Stimulated activated CD4-positive, alpha-beta T cell treated with anti-CD3 and anti-CD28 coated beads, Interleukin-2, amount 100 ng/mL, for 4 hours (primary cell): Measurements from ENCODE around the gene FBRSL1.

Experiments
- DNase-seq: peaks from one replicate; pipeline ENCODE4 v3.0.0-alpha.2; 2020; ENCODE audit warnings: low read depth

The FBRSL1 gene

DNA sequence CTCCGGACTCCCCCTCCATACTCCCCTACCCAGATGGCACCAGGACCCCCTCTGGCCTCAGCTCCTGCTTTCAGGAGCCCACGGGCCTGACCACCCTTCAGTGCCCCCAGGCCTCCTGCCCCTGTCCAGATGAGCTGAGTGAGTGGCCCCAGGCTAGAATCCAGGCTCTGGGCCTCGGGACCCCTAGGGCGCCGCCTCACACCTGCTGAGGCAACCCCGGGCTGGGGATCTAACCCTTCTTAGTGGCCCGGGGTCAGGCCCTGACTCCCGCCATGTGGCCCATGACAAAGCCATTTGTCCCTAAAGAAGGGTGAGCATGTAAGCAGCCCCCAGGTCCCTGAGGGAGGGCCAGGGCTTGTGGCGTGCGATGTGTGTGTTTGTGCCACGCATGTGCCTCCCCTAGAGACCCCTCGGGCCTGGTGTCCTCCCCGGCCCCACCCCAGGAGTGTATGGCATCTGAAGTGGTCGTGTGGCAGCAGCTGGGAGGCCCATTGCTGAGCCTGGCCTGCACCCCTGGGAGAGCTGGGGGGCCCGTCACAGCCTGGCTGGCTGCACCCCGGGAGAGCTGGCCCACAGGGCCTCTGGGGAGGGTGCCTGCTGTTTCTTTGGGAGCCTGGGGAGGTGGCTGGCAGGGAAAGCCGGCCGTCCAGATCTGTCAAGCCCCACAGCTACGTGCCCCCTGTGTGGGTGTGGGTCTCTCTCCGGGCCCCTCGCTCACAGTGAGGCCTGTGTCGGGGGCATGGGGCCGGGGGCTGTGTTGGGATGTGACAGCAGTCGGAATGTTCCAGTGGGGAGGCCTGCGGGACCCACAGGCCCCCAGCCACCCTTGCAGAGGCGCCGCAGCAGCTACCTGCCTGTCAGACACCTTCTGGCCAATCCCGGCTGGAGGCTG lies 7.8 kb downstream of the FBRSL1 start:
- no peak for DNase-seq

DNA sequence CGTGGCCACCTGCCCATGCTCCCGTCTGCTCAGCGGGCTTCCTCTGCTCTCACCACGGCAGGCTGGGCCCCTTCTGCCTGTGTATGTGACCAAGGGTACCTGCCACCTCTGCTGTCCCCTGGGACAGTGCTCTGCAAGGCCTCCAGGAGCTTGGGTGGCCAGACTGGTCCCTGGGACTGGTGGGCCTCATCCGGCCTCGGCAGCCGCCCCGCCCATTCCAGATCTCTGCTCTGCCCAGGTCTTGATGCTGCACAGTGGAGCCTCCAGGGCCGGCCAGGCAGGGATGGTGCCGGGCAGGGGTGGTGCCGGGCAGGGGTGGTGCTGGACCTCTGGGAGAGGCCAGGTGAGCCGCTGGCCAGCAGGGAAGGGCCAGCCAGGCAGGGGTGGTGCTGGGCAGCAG lies 9.0 kb downstream of the FBRSL1 start:
- no peak for DNase-seq

DNA sequence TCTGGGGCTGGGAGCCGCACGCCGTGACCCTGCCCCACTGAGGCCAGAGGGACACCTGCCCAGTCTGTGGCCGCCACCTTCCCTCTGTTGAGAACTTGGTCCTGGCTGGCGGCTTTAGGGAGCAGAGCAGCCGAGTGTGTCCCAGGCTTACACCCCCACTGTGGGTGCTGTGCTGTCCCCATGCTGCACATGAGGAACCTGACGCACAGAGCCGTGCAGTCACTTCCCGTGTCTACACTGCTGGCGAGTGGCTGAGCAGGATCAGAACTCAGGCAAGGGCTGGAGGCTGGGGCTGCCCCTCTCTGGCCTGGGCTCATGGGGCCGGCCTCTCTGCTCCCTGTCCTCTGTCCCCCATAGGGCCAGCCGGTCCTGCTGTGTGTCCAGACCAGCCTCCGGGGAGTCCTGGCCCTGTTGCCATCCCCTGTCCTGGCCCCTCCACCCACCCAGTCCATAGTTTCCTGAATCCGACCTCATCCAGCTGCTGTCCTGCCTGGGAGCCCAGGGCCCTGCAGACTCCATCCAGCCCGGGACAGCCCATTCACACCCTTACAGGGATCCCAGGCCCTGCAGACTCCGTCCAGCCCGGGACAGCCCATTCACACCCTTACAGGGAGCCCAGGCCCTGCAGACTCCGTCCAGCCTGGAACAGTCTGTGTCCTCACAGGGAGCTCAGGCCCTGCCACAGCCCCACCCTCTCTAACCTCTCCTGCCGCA lies 10.3 kb downstream of the FBRSL1 start:
- DNase-seq: no peak

DNA sequence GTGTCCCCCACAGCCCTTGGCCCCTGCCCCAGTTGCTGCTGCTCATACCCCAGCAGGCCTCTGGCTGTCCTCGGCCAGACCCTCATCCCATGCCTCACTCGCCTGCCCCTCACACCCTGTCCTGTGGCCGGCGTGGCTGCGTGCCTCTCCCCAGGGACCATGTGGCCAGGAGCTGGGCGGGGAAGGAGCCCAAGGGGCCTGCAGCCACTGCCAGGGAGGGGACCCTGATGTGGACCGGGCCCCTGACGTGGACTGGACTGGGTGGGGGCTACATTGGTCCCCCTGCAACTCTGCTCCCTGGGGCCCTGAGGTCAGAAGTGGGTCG lies 10.9 kb downstream of the FBRSL1 start:
- no peak for DNase-seq

DNA sequence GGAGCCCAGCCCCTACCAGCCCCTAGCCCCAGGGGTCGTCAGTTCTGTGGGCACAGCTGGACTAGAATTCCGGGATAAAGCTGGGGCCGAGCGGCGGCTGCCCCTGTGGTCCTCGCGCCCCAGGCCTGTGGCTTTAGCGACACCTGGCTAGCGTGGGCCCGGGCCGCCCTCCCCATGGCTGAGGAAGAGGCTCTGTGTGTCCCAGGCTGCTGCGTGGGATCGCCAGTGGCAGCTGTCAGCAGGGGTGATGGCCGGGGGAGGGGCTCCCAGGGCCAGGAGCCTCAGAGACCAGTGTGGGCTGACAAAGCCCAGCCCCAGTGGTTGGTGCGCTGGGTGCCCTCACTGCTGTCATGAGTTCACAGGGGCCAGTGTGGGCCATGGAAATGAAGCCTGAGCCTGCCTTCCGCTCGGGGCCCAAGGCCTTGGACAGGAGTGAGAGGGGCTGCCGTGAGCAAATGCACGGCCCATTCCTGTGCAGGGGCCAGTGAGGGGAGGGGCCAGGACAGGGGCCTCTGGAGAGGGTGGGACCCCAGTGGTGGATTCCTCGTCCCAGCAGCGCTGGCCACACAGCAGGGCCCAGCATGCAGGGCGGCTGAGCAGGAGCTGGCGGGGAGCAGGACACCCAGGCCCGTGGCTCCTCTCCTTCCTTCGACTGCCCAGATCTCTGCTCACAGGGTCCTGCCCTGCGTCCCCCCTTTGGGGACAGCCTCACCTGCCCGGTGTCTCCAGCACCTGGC lies 11.4 kb downstream of the FBRSL1 start:
- no peak for DNase-seq

DNA sequence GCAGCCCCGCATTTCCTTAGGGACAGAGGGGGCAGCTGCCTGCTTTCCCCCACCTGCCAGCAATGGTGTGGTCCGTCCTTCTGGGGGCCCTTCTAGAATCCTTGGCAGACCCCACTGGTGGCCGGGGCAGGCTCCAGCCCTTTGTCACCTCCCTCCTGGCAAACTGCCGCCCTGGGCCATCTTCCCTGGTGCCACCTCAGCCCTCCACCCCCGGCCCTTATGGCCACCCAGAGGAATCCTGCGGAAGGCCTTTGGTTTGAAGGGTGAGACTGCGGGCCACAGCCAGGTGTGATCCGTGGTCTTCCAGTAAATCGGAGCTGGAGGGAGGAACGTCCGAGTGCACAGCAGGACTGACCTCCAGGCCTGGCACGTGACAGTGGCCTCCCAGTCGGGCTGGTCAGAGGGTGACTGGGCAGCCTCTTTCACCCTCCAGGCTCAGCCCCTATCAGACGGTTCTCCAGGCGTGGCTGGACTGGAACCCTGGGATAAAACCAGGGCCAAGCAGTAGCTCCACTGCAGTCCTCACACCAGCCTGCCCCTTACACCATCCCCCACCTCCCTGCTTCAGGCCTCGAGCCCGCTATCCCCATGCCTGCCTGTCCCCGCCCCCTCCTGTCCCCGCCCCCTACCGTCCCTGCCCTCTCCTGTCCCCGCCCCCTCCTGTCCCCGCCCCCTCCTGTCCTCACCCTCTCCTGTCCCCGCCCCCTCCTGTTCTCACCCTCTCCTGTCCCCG lies 12.4 kb downstream of the FBRSL1 start:
- no peak for DNase-seq

DNA sequence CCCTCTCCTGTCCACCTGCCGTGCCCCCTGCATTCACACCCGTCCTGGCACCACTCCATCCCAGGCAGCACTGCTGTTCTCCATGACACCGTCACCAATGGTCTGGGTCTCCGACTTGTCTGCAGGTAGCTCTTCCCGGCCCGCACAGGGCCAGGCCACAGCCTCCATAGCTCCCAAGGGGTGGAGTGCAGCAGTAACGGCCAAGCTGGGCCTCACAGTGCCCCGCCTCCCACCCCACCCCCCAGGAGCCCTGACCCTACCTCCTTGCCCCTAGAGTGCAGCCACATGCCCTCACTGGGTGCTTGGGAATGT lies 12.9 kb downstream of the FBRSL1 start:
- no peak for DNase-seq

DNA sequence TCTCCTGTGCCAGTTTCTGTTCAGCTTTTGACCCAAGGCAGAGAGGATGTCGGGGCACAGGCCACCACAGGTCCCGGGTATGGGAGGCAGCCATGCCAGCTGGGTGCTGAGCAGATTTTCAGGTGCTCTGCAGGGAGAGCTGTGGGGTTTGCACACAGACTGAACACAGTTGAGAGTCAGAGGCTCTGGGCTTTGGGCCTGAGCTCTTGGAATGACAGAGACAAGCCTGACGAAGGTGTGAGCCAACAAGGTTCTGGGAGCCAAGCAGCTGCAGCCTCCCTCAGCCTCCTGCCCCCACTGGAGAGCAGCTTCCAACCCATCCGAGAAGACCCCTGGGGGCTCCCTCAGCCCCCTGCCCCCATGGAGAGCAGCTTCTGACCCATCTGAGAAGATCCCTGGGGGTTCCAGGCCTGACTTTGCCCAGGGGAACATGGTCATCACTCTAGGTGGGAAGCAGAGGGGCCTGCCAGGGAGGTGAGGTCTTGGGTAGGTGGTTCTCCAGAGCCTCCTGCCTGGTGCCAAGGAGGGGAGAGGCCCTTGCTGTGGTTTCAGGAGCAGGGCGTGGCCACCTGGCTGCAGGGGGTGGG lies 13.8 kb downstream of the FBRSL1 start:
- DNase-seq: no peak

DNA sequence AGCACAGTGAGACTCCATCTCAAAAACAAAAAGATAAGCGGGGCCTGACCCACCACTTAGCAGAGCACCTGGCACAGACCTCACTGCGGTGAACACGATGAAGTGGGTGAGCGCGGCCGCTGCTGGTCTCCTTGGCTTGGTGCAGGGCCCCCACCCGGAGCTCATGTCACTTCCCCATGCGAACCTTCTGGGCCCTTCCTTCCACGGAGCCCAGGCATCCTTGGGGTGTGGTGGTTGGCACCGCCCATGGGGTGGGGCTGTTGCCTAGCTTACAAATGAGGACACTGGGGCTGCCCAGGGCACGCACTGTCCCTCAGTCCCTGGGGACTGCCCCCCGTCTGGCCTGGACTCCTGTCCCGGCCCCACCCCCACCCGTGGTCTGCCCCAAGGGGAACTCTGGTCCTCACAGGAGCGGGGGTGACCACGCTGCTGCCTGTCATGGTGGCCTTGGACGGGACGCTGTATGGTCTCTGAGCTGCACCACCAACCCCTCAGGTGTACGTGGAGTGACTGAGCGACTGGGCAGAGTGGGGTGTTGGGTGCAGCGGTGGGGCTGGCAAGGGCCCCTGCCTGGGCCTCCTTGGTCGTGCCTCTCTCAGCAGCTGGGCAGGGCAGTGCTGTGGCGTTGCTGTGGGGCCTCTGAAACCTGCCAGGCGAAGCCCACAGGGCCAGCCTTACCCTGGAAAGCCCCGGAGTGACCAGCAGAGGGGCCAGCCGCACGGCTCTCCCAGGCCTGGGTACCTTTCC lies 15.3 kb downstream of the FBRSL1 start:
- DNase-seq: no peak

DNA sequence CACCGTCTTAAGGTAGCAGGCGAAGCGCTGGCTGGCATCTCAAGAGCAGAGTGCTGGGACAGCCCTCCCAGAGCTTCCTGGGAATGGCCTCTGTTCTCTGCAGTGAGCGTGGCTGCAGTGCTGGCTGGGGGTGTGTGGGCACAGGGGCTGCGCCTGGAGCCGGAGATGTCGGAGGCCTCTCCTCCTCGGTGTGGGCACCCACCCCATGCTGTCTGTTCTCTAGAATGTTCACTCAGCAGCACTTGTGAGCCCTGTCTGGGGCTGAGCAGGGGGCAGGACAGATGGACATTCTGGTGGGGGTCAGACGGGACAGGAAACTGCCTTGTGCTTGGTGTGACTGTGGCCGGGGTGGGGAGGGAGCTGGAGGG lies 15.9 kb downstream of the FBRSL1 start:
- DNase-seq: no peak

DNA sequence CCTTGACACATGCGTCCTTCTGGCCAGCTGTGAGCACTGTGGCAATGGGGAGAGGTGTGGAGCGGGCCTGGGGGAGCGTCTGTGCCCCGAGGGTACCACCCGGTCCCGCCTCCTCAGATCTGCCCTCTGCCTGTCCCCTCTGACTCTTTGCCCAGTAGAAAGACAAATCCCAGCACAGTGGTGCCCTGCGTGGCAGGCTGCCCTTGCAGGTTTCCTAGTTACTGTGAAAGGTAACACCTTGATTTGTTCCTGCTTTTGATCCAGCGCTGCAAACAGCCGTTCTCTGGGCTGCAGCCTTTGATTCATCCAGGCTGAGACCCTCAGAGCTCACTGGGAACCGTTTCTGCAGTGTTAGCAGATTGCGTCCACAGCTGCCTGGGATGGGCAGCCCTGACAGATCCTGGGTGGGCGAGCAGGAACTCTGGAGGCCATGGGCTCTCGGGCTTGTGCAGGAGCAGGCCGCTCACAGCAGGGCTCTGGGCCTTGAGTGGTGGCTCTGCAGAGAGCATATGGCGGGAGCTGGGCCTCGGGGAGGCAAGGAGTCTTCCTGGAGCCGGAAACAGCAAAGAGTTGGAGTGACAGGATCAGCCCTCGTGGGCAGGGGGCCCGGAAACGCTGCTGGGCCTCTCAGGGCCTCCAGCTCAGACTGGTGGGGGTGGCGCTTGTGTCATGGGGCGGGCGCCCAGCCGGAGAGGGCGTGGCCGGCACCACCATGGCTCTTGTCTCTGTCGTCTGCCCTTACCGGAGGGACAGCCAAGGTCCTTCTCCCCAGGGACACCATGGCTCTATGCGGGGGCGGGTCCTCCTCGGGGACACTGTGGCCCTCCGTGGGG lies 16.6 kb downstream of the FBRSL1 start:
- peak; percentile 36 for DNase-seq

DNA sequence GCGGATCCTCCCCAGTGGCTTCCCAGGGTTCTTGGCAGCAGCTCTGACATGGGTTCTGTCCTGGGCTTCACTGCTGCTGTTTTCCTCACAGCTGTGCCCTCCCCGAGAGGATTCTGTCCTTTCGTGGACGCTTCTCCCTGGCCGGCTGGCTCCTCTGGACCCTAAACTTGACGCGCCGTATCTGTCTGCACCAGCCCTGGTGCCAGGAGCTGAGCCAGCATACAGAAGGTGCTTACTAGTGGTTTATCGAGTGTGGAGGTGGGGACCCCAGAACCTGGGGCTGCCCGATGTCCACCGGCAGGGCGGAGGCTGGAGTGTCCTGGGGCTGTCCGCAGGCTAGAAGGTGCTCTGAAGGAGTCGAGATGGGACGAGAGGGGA lies 17.2 kb downstream of the FBRSL1 start:
- DNase-seq: no peak

DNA sequence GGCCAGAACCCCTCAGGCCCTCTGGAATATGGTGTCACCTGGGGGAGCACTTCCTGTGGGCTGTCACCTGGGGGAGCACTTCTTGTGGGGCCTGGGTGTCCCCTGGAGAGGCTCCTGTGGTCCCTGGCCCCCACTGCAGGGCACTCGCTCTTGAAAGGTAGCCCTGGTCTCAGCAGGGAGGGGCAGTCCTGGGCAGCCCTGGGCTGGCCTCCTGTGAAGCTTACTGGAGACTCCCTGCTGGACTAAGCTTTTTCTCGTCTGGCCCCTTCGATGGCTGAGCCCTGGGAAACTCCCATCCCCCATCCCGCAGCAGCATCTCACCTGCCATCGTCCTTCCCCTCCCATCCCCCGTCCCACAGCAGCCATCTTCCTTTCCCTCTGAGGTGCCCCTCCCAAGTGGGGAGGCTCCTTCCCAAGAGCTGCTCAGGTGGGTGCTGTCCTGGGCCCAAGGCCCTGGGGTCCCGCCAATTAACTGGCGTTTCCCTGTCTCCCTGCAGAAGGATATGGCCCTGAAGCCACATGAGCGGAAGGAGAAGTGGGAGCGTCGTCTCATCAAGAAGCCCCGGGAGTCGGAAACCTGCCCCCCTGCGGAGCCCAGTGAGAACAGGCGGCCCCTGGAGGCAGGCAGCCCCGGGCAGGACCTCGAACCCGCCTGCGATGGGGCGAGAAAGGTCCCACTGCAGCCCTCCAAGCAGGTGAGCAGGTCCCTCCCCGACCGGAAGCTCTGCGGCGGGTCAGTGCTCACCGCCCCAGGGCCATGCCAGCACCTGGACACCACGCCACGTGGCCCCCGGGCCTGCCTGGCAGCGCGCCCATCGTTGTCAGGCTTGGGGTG lies 17.9 kb downstream of the FBRSL1 start:
- no peak for DNase-seq

DNA sequence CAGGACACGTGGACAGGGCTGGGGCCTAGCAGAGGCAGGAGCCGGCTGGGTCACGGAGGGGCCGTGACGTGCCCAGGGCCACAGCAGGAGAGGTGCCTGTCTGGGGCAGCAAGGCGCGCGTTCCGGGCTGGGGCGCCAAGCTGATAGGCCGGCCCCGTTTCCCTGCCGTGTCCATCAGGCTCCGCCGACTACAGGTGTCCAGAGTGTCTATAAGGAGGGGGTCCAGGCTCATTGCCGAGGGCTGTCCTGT lies 18.5 kb downstream of the FBRSL1 start:
- no peak for DNase-seq

DNA sequence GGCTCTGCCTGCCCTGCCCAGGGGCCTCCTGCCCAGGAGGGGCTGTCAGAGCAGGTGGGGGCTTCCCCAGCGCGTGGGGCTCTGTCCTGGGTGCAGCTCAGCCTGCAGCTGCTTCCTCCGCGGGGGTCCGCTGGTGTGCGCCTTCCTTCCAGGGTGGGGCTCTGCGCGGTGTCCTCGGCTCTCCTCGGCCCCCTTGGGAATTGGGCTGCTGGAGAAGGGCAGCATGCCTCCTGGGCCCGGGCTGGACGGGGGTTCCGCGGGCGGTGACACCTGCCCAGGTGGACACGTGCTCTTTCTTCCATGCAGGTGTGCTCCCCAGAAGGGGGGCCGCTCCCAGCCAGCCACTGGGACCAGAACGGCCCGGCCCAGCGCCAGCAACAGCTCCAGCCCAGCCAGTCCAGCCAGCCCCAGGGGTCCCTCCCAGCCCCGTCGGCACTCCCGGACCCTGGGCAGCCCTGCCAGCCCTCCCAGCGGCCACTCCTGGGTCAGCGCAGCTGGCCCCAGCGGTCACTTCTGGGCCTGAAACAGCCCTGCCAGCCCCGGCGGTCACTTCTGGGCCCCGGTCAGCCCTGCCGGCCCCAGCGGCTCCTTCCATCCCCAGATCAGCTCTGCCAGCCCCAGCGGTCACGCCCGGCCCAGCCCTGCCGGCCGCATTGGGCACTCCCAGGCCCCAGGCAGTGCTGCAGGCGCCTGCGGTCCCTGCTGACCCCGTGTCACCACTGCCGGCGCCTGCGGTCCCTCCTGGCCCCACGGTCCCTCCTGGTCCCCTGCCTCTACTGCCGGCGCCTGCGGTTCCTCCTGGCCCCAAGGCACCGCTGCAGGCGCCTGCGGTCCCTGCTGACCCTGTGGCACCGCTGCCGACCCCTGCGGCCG lies 19.1 kb downstream of the FBRSL1 start:
- DNase-seq: no peak

DNA sequence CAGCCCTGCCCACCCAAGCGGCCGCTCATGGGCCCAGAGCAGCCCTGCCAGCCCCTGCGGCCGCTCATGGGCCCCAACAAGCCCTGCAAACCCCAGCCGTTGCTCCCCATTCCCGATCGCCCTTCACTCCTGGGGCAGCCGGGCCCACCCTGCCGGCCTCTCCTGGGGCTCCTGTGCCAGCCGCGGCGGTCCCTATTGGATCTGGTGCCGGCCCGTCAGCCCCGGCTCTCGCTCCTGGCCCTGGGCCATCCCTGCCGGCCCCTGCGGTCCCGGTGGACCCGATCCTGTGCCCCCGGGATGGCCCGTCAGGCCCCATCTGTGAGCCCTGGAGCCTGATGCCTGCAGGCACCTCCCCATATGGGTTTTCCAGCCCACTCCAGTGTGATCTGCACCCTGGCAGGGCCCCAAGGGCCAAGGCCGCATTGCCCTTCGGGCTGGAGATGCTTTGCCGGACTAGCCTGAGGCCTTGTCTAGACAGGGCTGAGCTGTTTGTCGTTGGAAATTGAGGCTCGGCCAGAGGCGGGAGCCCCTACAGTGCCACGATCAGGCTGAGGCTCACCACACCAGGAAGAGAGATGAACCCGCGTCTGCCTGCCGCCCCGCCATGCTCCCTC lies 20.3 kb downstream of the FBRSL1 start:
- no peak for DNase-seq

DNA sequence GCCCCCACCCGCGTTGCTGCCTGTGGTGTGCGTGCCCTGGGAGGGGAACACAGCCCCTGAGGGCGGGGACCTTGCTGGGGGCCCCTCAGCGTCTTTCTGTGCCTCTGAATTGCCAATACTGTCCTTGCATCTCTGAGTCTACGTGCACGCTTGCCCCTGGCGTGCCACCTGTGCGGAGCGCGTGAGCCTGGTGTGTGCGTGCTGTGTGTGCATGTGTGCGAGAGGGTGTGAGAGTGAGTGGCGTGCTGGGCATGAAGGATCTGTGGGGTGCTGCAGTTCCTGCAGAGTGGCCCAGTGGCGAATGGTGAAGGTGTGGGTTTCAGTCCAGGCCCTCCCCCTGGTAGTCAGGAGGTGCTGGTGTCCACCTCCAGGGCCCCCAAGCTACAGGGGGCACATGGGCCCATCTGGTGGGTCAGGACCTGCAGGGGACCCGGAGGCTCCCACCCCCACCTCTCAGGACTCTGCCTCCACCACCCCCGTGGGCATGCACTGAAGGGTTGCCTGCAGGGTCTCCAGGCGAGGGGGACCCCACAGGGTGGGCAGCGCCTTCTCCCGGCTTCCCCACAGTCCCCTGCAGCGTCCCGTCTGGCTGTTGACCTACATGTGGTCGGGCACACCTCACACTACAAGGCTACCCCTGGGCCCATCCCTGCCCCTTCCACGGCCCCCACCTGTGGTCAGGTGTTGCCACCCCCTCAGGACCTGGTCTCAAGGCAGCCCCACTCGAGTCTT lies 21.0 kb downstream of the FBRSL1 start:
- DNase-seq: no peak
